Neural progenitor cell (in vitro differentiated cells): ENCODE results near the gene CCNL2.

Source experiments
- EZH2 ChIP-seq: fragments of 200-600 bp; sonication (generic); IDR thresholded peaks from 2 replicates; pipeline ENCODE4 v1.6.1; 2017; ENCODE audit warnings: antibody characterized with exemption, mild to moderate bottlenecking, moderate library complexity
- EZH2phosphoT487 ChIP-seq: fragments of 200-600 bp; sonication (generic); IDR thresholded peaks from 2 replicates; pipeline ENCODE4 v1.6.1; 2017; ENCODE audit warnings: antibody characterized with exemption

GRCh38 chr1:1370771-1371300, 28.3 kb downstream of the CCNL2 start:
- TF ChIP-seq EZH2, result no peak
- TF ChIP-seq EZH2phosphoT487, result no peak
